Umbilical cord (tissue), 1 donor: Measurements from ENCODE around the gene MACC1. TPM values are rescaled to one million over a fixed set of nuclear protein-coding genes. Genes with fewer than 3 reads are reported as not detected.

Experiments
- total RNA-seq: library from RNA; depleted of rRNA; stranded (reverse); fragments of >200 nt; gene quantifications from one replicate; pipeline ENCODE4 v1.2.3, GENCODE V29; 2014; ENCODE audit warnings: low replicate concordance; ENCODE audit not compliant: insufficient read depth

MACC1 gene
- total RNA-seq, 1 donor from 2014 or later, result 3.1 TPM

Other genes with a start within 250 kb of the MACC1 start
- gene ITGB8, start 113.5 kb upstream of the MACC1 start, total RNA-seq, result 51.3 TPM